SK-N-SH (cell line): ENCODE results near the gene SETX.
"Not testable (repeated sequence)": the region's sequence is repeated elsewhere in the genome, so short reads cannot be mapped to it uniquely, and the experiment has no call there.

Experiments
- EP300 ChIP-seq, 2 experiments: IDR thresholded peaks; 2 replicates each; pipeline versions ENCODE4 v1.4.0 to v1.6.1; 2012; ENCODE audit warnings: borderline replicate concordance in 1 of 2, low read depth in 1 of 2, low read length in 1 of 2
- POLR2AphosphoS5 ChIP-seq: IDR thresholded peaks from 2 replicates; pipeline ENCODE4 v1.6.1; 2012; ENCODE audit warnings: low read depth, low read length
- TF ChIP-seq, protein P1 (sequence below): fragments of 200-600 bp; sonication (generic); IDR thresholded peaks from 2 replicates; pipeline ENCODE4 v1.6.1; 2017; ENCODE audit warnings: antibody characterized with exemption, mild to moderate bottlenecking, moderate library complexity

DNA sequence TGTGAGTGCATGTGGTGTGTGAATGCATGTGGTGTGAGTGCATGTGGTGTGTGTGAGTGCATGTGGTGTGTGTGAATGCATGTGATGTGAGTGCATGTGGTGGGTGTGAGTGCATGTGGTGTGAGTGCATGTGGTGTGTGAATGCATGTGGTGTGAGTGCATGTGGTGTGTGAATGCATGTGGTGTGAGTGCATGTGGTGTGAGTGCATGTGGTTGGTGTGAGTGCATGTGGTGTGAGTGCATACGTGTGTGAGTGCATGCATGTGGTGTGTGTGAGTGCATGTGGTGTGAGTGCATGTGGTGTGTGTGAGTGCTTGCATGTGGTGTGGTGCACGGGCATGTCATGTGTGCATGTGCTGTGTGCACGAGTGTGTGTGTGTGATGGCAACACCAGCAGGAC, 23.6 kb upstream of the SETX start:
- TF ChIP-seq, protein P1, sequence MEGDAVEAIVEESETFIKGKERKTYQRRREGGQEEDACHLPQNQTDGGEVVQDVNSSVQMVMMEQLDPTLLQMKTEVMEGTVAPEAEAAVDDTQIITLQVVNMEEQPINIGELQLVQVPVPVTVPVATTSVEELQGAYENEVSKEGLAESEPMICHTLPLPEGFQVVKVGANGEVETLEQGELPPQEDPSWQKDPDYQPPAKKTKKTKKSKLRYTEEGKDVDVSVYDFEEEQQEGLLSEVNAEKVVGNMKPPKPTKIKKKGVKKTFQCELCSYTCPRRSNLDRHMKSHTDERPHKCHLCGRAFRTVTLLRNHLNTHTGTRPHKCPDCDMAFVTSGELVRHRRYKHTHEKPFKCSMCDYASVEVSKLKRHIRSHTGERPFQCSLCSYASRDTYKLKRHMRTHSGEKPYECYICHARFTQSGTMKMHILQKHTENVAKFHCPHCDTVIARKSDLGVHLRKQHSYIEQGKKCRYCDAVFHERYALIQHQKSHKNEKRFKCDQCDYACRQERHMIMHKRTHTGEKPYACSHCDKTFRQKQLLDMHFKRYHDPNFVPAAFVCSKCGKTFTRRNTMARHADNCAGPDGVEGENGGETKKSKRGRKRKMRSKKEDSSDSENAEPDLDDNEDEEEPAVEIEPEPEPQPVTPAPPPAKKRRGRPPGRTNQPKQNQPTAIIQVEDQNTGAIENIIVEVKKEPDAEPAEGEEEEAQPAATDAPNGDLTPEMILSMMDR, result not testable (repeated sequence)
- not testable (repeated sequence) for TF ChIP-seq POLR2AphosphoS5; EP300 (IDR thresholded peaks at IDR 0.05; ENCODE audit: borderline replicate concordance in 1 of 2, low read depth in 1 of 2, low read length in 1 of 2)
